A549 (cell line): ENCODE results near the gene PTPN23. TPM values are rescaled to one million over a fixed set of nuclear protein-coding genes. Genes with fewer than 3 reads are reported as not detected.

Source experiments
- ATAC-seq, 2 experiments: fragments of 200-7000 bp in 1 of 2; fragments of >200 bp in 1 of 2; cut with Nextera tagmentation in 1 of 2; cut with Tn5 transposase in 1 of 2; 3 replicates each; pipeline versions ENCODE4 v1.8.0 to v1.9.1; 2018 to 2020; ENCODE audit warnings: mild to moderate bottlenecking in 1 of 2, moderate library complexity in 1 of 2
- CTCF ChIA-PET: fragments of 300-600 bp; sonication (Branson Sonifier 250); formaldehyde crosslinking; extraction: SDS; loops from one replicate; lab custom pipeline; 2021; ENCODE audit warnings: antibody characterized with exemption, inconsistent platforms; lab: Yijun Ruan, JAX
- POLR2A ChIA-PET: fragments of 350-600 bp; formaldehyde crosslinking; extraction: SDS; loops from one replicate; lab custom pipeline; 2021; ENCODE audit warnings: antibody characterized with exemption, inconsistent platforms; lab: Yijun Ruan, JAX
- DNase-seq, 2 experiments: peaks; one replicate each; pipeline versions ENCODE4 v3.0.0 to v3.0.0-alpha.2; 2011 to 2016; ENCODE audit warnings: low read depth in 1 of 2, low spot score in 1 of 2
- FAIRE-seq: peaks from 2 replicates; lab custom pipeline; 2011; peaks lifted over from hg19 to GRCh38; lab: Jason Lieb, UNC
- H3K27ac ChIP-seq, 2 experiments: fragments of >200 bp; sonication (Bioruptor Twin); formaldehyde crosslinking; 3 replicates each; pipeline ENCODE4 v1.5.1; 2016 to 2017
- H3K4me1 ChIP-seq: fragments of >200 bp; sonication (Bioruptor Twin); formaldehyde crosslinking; 3 replicates; pipeline ENCODE4 v1.6.1; 2016
- H3K4me2 ChIP-seq: fragments of >200 bp; sonication (Bioruptor Twin); formaldehyde crosslinking; 3 replicates; pipeline ENCODE4 v1.6.1; 2016
- H3K4me3 ChIP-seq: fragments of >200 bp; sonication (Bioruptor Twin); formaldehyde crosslinking; 3 replicates; pipeline ENCODE4 v1.5.1; 2016
- H3K9me3 ChIP-seq: fragments of >200 bp; sonication (Bioruptor Twin); formaldehyde crosslinking; 3 replicates; pipeline ENCODE4 v1.6.1; 2016
- BHLHE40 ChIP-seq: IDR thresholded peaks from 2 replicates; pipeline ENCODE4 v1.6.1; 2012; ENCODE audit warnings: low read depth, low read length, inconsistent platforms
- CEBPB ChIP-seq, 2 experiments: fragments of >200 bp in 1 of 2; sonication (Bioruptor Twin) in 1 of 2; formaldehyde crosslinking in 1 of 2; IDR thresholded peaks; 2 replicates each; pipeline ENCODE4 v1.6.1; 2012 to 2016
- CHD2 ChIP-seq: fragments of 150-350 bp; IDR thresholded peaks from 2 replicates; pipeline ENCODE4 v1.6.1; 2014; ENCODE audit warnings: low read length; ENCODE audit not compliant: partially characterized antibody
- EHF ChIP-seq: fragments of 250-450 bp; sonication (Bioruptor Pico); IDR thresholded peaks from 2 replicates; pipeline ENCODE4 v1.5.0; 2020; ENCODE audit warnings: mild to moderate bottlenecking
- FOSL2 ChIP-seq, 2 experiments: fragments of 450-650 bp in 1 of 2; fragments of >200 bp in 1 of 2; sonication (Bioruptor Twin) in 1 of 2; formaldehyde crosslinking; IDR thresholded peaks; 2 replicates each; pipeline versions ENCODE4 v1.5.0 to v1.6.1; 2016 to 2020; ENCODE audit warnings: mild to moderate bottlenecking in 1 of 2, moderate library complexity in 1 of 2
- HEYL ChIP-seq: fragments of 250-450 bp; sonication (Bioruptor Pico); IDR thresholded peaks from 2 replicates; pipeline ENCODE4 v1.8.0; 2021; ENCODE audit warnings: mild to moderate bottlenecking, moderate library complexity
- JUNB ChIP-seq: fragments of >200 bp; sonication (Bioruptor Twin); formaldehyde crosslinking; IDR thresholded peaks from 2 replicates; pipeline ENCODE4 v1.6.1; 2016
- KDM1A ChIP-seq: fragments of 200-600 bp; sonication (generic); IDR thresholded peaks from 2 replicates; pipeline ENCODE4 v1.6.1; 2016; ENCODE audit warnings: low read depth, mild to moderate bottlenecking
- MAFK ChIP-seq: fragments of 450-650 bp; IDR thresholded peaks from 2 replicates; pipeline ENCODE4 v1.6.1; 2014; ENCODE audit not compliant: partially characterized antibody
- MYC ChIP-seq: IDR thresholded peaks from 2 replicates; pipeline ENCODE4 v1.6.1; 2012; ENCODE audit warnings: mild to moderate bottlenecking, inconsistent platforms, low read length, improper control_type of control experiment, borderline replicate concordance
- POLR2A ChIP-seq: IDR thresholded peaks from 2 replicates; pipeline ENCODE4 v1.6.1; 2012; ENCODE audit warnings: mild to moderate bottlenecking, low read length
- RAD21 ChIP-seq, 2 experiments: fragments of >200 bp in 1 of 2; sonication (Bioruptor Twin) in 1 of 2; formaldehyde crosslinking in 1 of 2; IDR thresholded peaks in 1 of 2; conservative IDR thresholded peaks in 1 of 2; 2 replicates in 1 of 2; 3 replicates in 1 of 2; pipeline ENCODE4 v1.6.1; 2012 to 2018; ENCODE audit warnings: inconsistent platforms in 1 of 2
- RFX5 ChIP-seq: fragments of 450-650 bp; IDR thresholded peaks from 2 replicates; pipeline ENCODE4 v1.7.1; 2014; ENCODE audit warnings: antibody characterized with exemption, mild to moderate bottlenecking, moderate library complexity
- SREBF2 ChIP-seq: fragments of 450-650 bp; IDR thresholded peaks from 2 replicates; pipeline ENCODE4 v1.6.1; 2014; ENCODE audit warnings: mild to moderate bottlenecking, moderate library complexity
- TP53 ChIP-seq: fragments of 250-450 bp; sonication (Bioruptor Pico); IDR thresholded peaks from 2 replicates; pipeline ENCODE4 v1.5.0; 2021; ENCODE audit warnings: mild to moderate bottlenecking, moderate library complexity
- ZNF302 ChIP-seq: fragments of 250-450 bp; sonication (Bioruptor Pico); IDR thresholded peaks from 2 replicates; pipeline ENCODE4 v1.9.0; 2021; ENCODE audit warnings: inconsistent platforms, mild to moderate bottlenecking, moderate library complexity
- ZSCAN20 ChIP-seq: fragments of 250-450 bp; sonication (Bioruptor Pico); IDR thresholded peaks from 2 replicates; pipeline ENCODE4 v1.8.0; 2022; ENCODE audit warnings: mild to moderate bottlenecking, moderate library complexity
- WGBS: methylation state at CpG from one replicate; pipeline ENCODE4 v1.1.6; 2017; ENCODE audit errors: missing lambda C conversion rate; 5-methylcytosine and 5-hydroxymethylcytosine counted together
- polyA plus RNA-seq, 4 experiments: library from polyadenylated mRNA; depleted of rRNA in 3 of 4; stranded (reverse); fragments of >200 nt; fragmentation: RNase III in 1 of 4; extraction: RNeasy Plus Mini Kit Qiagen cat#74134 plus additional on column Dnase treatment in 1 of 4; gene quantifications; 2 replicates in 3 of 4; 3 replicates in 1 of 4; pipeline ENCODE4 v1.2.3, GENCODE V29; 2011 to 2017
- TF ChIP-seq, protein P1 (sequence below): fragments of >200 bp; sonication (Bioruptor Twin); formaldehyde crosslinking; IDR thresholded peaks from 3 replicates; pipeline ENCODE4 v1.5.1; 2016
- TF ChIP-seq, protein P2 (sequence below): fragments of >200 bp; sonication (Bioruptor Twin); formaldehyde crosslinking; IDR thresholded peaks from 3 replicates; pipeline ENCODE4 v1.6.1; 2016
- TF ChIP-seq, protein P3 (sequence below): fragments of 250-450 bp; sonication (Bioruptor Pico); IDR thresholded peaks from 2 replicates; pipeline ENCODE4 v1.5.0; 2021; ENCODE audit warnings: mild to moderate bottlenecking, moderate library complexity, borderline replicate concordance
- TF ChIP-seq, protein P4 (sequence below): IDR thresholded peaks from 2 replicates; pipeline ENCODE4 v1.6.1; 2012
- TF ChIP-seq, protein P5 (sequence below): IDR thresholded peaks from 2 replicates; pipeline ENCODE4 v1.6.1; 2012; ENCODE audit warnings: low read depth, borderline replicate concordance

PTPN23 gene
- polyA plus RNA-seq, 2 of the 4 experiments (the other 2 are of a cell fraction) = 1.5 to 16.8 TPM

DNA sequence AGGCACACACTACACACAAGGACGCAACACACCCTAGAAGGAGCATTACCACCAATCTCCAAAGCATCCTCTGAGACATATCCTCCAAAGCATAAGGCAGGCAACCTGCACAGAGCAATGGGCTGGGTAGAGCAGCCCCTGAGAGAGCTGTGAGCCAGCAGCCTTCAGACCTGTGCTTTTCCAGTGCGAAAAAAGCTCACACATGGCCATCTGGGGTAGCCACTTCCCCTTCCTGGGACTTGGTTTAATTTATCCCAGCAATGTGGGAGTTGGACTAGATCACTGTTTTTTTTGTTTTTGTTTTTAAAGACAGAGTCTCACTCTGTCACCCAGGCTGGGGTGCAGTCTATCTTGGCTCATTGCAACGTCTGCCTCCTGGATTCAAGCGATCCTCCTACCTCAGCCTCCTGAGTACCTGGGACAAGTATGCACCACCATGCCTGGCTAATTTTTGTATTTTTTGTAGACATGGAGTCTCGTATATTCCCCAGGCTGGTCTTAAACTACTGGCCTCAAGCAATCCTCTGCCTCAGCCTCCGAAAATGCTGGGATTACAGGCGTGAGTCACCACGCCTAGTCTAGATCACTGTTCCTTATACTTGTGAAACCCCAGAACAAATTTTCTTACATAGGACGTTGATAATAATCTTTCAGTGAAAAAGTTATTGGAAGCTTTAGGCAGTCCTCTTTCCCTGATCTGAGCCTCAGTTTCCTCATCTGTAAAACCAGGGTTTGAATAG is 18.9 kb downstream of the PTPN23 start:
- Histone ChIP-seq H3K4me2 (no peak overlapping the region), H3K4me1 (peaks cover 1% of the 10 kb centered on the region; the same call in 1 of the 3 replicates), H3K4me3 (no peak overlapping the region)
- CTCF ChIA-PET = interaction anchor here (0.6 to 1.6 kb wide), 2 partner anchors 22 to 130 kb away, joined by 3 to 7 read pairs; no protein-coding TSS in a partner anchor
- no peak for DNase-seq
- 89% methylated on average over 9 of the region's 9 CpGs for WGBS
- ATAC-seq = no peak; a peak in 2 of 6 replicates
- TF ChIP-seq POLR2A (no peak), MAFK (no peak), EHF (CRISPR knock-in tag) (no peak), SREBF2 (no peak), FOSL2 (IDR thresholded peaks at IDR 0.05) (no peak), FOSL2 (CRISPR knock-in tag; IDR thresholded peaks at IDR 0.05) (no peak)
- TF ChIP-seq, protein P1, sequence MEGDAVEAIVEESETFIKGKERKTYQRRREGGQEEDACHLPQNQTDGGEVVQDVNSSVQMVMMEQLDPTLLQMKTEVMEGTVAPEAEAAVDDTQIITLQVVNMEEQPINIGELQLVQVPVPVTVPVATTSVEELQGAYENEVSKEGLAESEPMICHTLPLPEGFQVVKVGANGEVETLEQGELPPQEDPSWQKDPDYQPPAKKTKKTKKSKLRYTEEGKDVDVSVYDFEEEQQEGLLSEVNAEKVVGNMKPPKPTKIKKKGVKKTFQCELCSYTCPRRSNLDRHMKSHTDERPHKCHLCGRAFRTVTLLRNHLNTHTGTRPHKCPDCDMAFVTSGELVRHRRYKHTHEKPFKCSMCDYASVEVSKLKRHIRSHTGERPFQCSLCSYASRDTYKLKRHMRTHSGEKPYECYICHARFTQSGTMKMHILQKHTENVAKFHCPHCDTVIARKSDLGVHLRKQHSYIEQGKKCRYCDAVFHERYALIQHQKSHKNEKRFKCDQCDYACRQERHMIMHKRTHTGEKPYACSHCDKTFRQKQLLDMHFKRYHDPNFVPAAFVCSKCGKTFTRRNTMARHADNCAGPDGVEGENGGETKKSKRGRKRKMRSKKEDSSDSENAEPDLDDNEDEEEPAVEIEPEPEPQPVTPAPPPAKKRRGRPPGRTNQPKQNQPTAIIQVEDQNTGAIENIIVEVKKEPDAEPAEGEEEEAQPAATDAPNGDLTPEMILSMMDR = no peak
- TF ChIP-seq, all 56 proteins: peak for 0
- no peak for FAIRE-seq
- Histone ChIP-seq H3K27ac (no peak overlapping the region), H3K9me3 (no peaks in the 10 kb centered on the region)
- POLR2A ChIA-PET = no interaction called here

DNA sequence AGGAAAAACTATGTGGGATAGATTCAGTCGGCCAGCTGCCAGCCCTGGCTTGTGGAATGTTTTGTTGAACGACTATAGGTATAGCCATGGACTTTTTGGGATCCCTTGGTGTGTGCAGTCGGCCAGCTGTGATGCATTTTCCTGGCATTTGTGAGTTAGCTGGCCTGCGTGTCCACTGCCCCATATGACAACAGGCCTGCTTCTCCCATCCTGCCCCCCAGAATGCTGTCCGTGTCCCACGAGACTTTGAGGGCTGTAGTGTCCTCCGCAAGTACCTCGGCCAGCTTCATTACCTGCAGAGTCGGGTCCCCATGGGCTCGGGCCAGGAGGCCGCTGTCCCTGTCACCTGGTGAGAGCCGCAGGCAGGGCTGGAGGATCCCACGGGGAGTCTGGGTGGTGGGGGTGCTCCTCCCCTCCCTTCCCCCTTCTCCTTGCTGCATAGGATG is 23.6 kb downstream of the PTPN23 start:
- Histone ChIP-seq H3K9me3 (no peaks in the 10 kb centered on the region), H3K27ac (no peak overlapping the region), H3K4me3 (no peak overlapping the region), H3K4me2 (no peak overlapping the region), H3K4me1 (peaks cover 3% of the 10 kb centered on the region; the same call in 1 of the 3 replicates)
- FAIRE-seq (no peak), ATAC-seq (no peak), DNase-seq (no peak)
- 82% methylated on average over 11 of the region's 13 CpGs for WGBS
- TF ChIP-seq RAD21 (conservative IDR thresholded peaks at IDR 0.05 in 1 of 2, IDR thresholded peaks at IDR 0.05 in 1 of 2) (no peak), FOSL2 (IDR thresholded peaks at IDR 0.05) (no peak), FOSL2 (CRISPR knock-in tag; IDR thresholded peaks at IDR 0.05) (no peak), RFX5 (no peak), TP53 (CRISPR knock-in tag) (no peak), MYC (no peak), ZSCAN20 (CRISPR knock-in tag) (no peak), EHF (CRISPR knock-in tag) (no peak), ZNF302 (CRISPR knock-in tag) (no peak), CHD2 (no peak), HEYL (CRISPR knock-in tag) (no peak), MAFK (no peak), JUNB (no peak), BHLHE40 (no peak), KDM1A (no peak), CEBPB (IDR thresholded peaks at IDR 0.05) (no peak)
- TF ChIP-seq, protein P2, sequence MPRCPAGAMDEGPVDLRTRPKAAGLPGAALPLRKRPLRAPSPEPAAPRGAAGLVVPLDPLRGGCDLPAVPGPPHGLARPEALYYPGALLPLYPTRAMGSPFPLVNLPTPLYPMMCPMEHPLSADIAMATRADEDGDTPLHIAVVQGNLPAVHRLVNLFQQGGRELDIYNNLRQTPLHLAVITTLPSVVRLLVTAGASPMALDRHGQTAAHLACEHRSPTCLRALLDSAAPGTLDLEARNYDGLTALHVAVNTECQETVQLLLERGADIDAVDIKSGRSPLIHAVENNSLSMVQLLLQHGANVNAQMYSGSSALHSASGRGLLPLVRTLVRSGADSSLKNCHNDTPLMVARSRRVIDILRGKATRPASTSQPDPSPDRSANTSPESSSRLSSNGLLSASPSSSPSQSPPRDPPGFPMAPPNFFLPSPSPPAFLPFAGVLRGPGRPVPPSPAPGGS = no peak
- TF ChIP-seq, protein P3, sequence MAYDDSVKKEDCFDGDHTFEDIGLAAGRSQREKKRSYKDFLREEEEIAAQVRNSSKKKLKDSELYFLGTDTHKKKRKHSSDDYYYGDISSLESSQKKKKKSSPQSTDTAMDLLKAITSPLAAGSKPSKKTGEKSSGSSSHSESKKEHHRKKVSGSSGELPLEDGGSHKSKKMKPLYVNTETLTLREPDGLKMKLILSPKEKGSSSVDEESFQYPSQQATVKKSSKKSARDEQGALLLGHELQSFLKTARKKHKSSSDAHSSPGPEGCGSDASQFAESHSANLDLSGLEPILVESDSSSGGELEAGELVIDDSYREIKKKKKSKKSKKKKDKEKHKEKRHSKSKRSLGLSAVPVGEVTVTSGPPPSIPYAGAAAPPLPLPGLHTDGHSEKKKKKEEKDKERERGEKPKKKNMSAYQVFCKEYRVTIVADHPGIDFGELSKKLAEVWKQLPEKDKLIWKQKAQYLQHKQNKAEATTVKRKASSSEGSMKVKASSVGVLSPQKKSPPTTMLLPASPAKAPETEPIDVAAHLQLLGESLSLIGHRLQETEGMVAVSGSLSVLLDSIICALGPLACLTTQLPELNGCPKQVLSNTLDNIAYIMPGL (CRISPR knock-in tag) = no peak
- TF ChIP-seq, protein P4, sequence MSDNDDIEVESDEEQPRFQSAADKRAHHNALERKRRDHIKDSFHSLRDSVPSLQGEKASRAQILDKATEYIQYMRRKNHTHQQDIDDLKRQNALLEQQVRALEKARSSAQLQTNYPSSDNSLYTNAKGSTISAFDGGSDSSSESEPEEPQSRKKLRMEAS = no peak
- TF ChIP-seq, protein P1 = no peak
- TF ChIP-seq, protein P5, sequence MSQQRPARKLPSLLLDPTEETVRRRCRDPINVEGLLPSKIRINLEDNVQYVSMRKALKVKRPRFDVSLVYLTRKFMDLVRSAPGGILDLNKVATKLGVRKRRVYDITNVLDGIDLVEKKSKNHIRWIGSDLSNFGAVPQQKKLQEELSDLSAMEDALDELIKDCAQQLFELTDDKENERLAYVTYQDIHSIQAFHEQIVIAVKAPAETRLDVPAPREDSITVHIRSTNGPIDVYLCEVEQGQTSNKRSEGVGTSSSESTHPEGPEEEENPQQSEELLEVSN = no peak
- ChIA-PET POLR2A (interaction anchor here (1.1 kb wide), 1 partner anchor 24 kb away, joined by 5 read pairs; the partner anchor contains the start of gene PTPN23), CTCF (interaction anchor here (0.6 to 1.2 kb wide), 3 partner anchors 71 to 421 kb away, joined by 3 to 4 read pairs (median 4); partner anchors contain the start of gene SCAP)
